GM19238 (cell line): ENCODE measurements around the gene ZFP37.
"Not testable (repeated sequence)": the region's sequence is repeated elsewhere in the genome, so short reads cannot be mapped to it uniquely, and the experiment has no call there.

Experiments
- DNase-seq: peaks from one replicate; pipeline ENCODE4 v3.0.0; 2011; ENCODE audit warnings: low spot score; ENCODE audit not compliant: insufficient read length

Gene ZFP37

DNA sequence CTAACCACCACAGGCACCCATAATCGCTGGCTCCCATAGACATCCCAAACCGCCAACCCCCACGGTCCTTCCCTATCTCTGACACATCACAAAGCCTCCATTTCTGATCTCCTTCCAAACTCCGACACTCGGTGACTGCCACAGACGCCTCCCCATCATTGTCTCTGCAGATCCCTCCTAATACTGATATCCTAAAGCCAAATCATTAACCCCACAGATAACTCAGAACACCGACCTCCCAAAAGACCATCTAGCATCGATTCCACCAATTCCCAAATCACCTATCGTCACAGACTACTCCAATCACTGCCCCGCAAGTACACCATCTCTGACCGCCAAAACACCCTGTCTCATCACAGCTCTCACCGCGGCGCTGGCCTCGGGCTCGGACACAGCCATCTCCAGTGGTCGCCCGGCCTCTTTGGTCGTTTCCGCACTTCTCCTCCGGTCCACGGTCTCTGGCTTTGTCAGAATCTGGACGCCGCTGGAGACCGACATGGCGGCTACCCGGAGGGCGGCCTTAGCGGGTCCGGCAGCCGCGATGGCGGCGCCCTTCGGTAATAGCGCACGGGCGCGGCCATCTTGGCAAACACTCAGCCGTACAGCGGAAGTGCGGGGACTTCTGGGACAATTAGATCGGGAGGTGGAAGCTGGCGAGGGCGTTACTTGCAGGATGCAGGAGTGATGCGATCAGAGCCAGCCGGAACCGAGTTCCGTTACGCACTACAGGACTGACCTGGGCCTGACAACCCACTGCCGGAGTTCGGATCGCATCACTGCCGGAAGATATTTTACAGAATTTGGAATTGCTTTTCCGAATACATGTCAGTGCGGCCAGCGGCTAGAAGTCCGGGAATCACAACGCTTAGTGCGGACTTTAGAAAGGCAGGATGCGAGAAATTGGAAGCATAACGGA lies at the start of gene ZFP37:
TSS of gene ZFP37 (minus strand) at position 534 of the 916 bp plus-strand sequence. CDS start at position 498, 36 bp downstream.
- DNase-seq: peak; percentile 68

DNA sequence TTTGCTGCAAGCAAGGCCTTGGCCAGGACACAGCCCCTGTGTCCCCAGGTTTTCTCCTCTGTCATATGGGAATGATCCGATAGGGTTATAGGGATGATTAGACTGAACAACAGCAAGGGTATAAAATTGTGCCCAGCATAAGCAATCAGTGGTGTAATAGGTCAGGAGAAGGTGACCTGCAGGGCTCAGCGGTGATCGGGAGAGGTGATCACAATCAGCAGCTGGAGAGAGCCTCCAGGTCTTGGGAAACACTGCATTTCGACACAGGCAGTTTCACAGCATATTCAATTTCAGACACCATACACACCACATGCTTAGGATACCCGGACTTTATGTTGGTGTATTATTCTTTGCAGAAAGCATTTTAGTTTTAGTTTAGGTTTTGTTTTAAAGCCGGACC lies 48.8 kb upstream of the ZFP37 start:
- not testable (repeated sequence) for DNase-seq

DNA sequence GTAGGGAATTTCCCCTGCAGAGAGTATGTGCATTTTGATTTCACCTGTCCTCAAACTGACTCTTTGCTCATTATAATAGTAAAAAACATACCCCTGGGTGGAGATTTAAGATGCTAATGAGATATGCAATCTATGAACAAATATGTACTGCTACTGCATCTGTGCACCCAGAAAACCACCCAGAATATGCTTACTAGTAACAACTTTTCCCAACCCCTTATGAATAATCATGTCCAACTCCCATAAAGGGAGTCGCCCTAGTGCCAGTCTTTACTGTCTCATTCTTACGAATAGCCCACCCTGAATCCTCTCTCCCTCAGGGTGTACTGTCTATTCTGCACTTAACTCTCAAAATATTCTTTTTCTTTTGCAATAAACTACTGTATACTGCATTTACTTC lies 39.0 kb upstream of the ZFP37 start:
- DNase-seq: no peak

DNA sequence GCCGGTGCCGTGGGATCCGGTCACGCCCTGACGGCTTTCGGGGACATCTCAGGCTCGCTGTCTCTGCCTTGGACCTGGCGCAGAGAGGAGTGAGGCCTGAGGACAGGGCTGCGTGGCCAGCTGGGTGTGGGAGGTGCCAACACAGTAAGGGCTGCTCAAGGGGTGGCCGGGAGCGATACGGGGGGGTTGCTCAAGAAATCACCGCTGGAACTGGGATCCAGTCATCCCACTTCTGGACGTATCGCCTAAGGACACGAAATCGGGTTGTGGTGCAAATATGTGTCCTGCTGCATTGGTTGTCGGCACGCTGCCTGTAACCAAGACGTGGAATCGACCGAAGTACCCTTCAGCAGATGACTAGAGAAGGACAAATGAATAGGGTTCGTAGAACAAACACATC lies 33.4 kb upstream of the ZFP37 start:
- DNase-seq: not testable (repeated sequence)

DNA sequence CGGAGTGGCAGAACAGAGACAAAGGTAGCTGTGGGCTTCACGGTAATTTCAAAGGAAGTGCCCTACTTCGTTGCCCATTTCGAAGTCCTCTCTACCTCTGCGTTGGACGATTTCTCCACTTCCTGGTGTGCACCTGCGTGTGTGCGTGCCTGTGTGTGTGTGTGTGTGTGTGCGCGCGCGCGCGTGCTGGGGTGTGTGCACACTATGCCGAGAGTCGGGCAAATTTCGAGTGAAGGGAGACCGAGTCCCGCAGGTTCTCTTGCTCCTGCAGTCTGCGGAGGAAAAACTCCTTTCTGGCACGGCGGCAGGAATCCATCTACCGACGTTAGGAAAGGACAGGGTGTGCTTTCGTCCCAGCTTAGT lies 32.6 kb upstream of the ZFP37 start:
- not testable (repeated sequence) for DNase-seq

DNA sequence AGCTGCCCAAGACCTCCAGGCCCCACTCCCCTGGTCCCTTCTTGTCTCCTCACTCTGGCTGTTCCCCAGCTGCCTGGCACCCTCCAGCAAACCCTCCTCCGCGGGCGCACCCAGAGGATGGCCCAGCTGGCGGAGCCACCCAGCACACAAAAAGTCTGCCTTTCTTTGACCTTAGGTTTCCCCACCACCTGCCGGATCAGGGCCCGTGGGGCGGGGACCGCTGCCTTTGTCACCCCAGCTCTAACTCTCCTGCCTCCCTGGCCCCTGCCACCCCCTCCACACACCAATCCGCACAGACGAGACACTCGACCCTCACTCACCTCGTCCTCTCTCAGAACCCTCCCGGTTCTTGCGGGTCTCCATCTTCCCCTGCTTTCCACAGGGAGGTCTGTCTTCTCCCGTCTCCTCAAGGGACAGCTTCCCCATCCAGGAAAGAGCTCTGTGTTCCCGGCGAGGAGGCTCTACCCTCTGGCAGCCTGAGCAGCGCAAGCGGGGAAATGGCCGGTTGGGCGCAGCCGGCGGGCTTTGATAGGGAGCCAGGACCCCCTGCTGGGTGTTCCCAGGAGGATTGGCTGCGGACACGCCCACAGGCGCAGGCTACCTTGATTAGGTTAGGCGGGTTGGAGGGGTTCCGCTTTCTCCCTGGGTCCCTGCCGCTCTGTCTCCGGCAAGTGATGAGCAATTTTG lies 32.1 kb upstream of the ZFP37 start:
- not testable (repeated sequence) for DNase-seq

DNA sequence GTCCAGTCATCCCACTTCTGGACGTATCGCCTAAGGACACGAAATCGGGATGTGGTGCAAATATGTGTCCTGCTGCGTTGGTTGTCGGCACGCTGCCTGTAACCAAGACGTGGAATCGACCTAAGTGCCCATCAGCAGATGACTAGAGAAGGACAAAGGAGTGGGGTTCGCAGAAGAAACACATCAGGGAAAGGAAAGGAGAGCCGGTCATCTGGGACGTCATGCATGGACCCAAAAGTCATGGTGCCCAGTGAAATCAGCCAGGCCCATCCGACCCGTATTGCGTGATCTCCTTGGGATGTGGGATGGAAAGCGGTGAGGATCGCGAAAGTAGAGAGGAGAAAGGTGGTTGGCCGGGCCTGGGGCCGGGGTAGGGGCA lies 6.4 kb upstream of the ZFP37 start:
- DNase-seq: not testable (repeated sequence)

DNA sequence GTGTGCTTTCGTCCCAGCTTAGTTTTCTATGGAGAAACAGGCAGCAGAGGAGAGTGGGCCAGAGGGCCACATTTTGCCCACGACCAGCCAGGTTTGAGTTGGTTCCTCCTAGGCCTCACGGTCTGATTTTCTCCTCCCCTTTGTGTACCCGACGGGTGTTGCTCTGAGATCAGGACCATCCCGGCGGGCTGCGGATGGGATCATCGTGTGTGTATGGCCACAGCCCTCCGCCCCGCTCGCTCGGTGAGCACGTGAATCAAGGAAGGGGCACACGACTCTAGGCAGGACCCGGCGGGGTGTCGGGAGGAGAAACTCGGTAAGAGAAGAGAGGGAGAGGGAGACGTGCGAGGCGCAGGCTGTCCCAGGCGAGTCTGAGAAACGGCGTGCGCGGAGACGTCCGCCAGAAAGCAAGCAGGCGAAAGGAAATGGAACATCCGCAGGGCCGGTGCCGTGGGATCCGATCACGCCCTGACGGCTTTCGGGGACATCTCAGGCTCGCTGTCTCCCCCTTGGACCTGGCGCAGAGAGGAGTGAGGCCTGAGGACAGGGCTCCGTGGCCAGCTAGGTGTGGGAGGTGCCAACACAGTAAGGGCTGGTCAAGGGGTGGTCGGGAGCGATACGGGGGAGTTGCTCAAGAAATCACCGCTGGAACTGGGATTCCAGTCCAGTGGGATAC lies 5.9 kb upstream of the ZFP37 start:
- not testable (repeated sequence) for DNase-seq

GRCh38 chr9:113061072-113061850 lies 4.7 kb upstream of the ZFP37 start:
- not testable (repeated sequence) for DNase-seq

- not testable (repeated sequence) for DNase-seq
Observed at GRCh38 chr9:113059581-113060284, 3.2 kb upstream of the ZFP37 start.

GRCh38 chr9:113057193-113057592 lies 669 bp upstream of the ZFP37 start:
- no peak for DNase-seq

- no peak for DNase-seq
Observed at GRCh38 chr9:113042884-113043657, 13.5 kb downstream of the ZFP37 start.

GRCh38 chr9:113026200-113026599 lies 30.3 kb downstream of the ZFP37 start:
- no peak for DNase-seq

DNA sequence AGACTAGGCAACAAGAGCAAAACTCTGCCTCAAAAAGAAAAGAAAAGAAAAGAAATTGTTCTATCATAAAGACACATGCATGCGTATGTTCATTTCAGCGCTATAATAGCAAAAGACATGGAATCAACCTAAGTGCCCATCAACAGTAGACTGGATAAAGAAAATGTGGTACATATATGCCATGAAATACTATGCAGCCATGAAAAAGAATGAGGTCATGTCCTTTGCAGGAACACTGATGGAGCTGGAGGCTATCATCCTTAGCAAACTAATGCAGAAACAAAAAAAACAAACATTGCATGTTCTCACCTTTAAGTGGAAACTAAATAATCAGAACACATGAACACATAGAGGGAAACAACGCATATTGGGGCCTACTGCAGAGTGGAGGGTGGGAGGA lies 38.3 kb downstream of the ZFP37 start:
- no peak for DNase-seq

- no peak for DNase-seq
Observed at GRCh38 chr9:113012492-113012891, 44.0 kb downstream of the ZFP37 start.

DNA sequence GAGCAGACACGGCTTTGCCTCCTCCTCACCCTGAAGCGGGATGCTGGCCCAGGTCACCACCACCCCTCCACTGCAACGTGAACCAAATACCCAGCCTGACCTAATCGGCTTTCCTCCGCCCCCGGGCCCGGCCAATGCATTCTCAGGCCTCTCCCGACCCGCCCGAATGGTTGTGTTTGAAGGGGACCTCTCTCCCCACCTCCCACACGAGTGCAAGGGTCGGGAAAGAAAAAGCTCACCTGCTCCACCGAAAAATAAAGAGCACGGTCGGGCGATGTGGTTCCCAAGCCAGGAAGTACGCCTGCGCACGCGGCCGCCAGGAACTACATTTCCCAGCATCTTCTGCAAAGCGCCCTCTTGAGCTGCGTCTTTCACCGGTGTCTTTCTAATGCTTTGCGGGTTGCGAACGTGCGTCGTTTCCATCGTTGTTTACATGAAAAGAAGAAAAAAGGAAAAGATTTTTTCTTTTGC lies 44.6 kb downstream of the ZFP37 start, which contains the start of gene ZNF883:
TSS of gene ZNF883 (minus strand) at position 282 of the 471 bp plus-strand sequence.
- DNase-seq: no peak

DNA sequence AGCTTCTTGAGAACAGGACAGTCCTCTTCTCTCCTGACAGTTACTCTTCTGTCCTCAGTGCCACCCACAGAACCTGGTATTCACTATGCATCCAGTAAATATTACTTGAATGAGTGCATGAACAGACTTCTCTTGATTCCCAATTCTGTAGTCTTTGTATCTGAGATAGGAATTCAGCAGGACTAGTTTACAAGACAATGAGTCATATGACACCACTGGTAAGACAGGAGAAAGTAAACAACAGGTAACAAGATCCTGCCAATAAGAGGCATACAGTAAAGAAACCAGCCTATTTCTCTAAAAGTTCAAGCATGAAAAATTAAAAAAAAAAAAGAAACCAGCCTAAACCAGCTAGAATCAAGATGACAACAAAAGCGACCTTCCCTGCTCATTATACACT lies 50.7 kb downstream of the ZFP37 start:
- DNase-seq: no peak

DNA sequence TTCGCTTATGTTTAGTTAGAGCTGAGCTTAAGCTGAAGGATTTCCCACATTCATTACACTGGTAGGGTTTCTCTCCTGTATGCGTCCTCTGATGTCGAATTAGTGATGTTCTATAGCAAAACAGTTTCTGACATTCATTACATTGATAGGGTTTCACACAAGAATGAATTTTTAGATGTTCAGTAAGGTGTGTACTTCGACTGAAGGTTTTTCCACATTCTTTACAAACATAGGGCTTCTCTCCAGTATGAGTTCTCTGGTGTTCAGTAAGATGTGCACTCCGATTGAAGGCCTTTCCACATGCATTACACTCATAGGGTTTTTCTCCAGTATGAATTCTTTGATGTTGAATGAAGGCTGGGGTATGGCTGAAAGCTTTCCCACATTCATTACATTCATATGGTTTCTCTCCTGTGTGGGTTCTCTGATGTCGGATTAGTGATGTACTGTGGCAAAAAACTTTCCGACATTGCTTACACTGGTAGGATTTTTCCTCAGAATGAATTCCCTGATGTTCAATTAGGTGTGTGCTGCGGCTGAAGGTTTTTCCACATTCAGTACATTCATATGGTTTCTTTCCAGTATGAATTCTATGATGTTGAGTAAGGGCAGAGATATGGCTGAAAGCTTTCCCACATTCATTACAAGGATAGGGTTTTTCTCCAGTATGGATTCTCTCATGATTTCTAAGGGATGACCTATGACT lies 59.1 kb downstream of the ZFP37 start:
- DNase-seq: no peak
